Prostate gland (tissue), 2 donors: ENCODE data around the gene NINJ2. TPM values are rescaled to one million over a fixed set of nuclear protein-coding genes. Genes with fewer than 3 reads are reported as not detected.

Experiments used
- DNase-seq: peaks from one replicate; pipeline ENCODE4 v3.0.0-alpha.2; 2019; ENCODE audit warnings: low spot score
- H3K27ac ChIP-seq, 2 donors: fragments of 200-600 bp; sonication (generic); 2 replicates each; pipeline ENCODE4 v1.5.1; 2017 to 2019
- H3K27me3 ChIP-seq: fragments of 200-600 bp; sonication (generic); replicated peaks from 2 replicates; pipeline ENCODE4 v1.5.1; 2019; ENCODE audit not compliant: insufficient read depth
- H3K36me3 ChIP-seq, 2 donors: fragments of 200-600 bp; sonication (generic); 1 replicate in 1 of 2; 2 replicates in 1 of 2; pipeline versions ENCODE4 v1.5.1 to v1.8.1; 2017 to 2019
- H3K4me1 ChIP-seq: fragments of 200-600 bp; sonication (generic); replicated peaks from 2 replicates; pipeline ENCODE4 v1.5.1; 2019
- H3K4me3 ChIP-seq, 2 donors: fragments of 200-600 bp; sonication (generic); 2 replicates each; pipeline ENCODE4 v1.5.1; 2017 to 2019
- H3K9me3 ChIP-seq: fragments of 200-600 bp; sonication (generic); 2 replicates; pipeline ENCODE4 v1.5.1; 2017
- CTCF ChIP-seq, 4 experiments: fragments of 200-600 bp in 2 of 4; fragments of 450-650 bp in 2 of 4; sonication (generic) in 2 of 4; IDR thresholded peaks; 1 replicate in 3 of 4; 2 replicates in 1 of 4; pipeline ENCODE4 v1.5.1; 2016 to 2019; ENCODE audit warnings: antibody characterized with exemption in 4 of 4, mild to moderate bottlenecking in 2 of 4, moderate library complexity in 2 of 4
- POLR2A ChIP-seq: fragments of 450-650 bp; IDR thresholded peaks from one replicate; pipeline ENCODE4 v1.6.1; 2016; ENCODE audit warnings: antibody characterized with exemption, mild to moderate bottlenecking
- POLR2AphosphoS5 ChIP-seq: sonication (generic); formaldehyde crosslinking; IDR thresholded peaks from one replicate; pipeline ENCODE4 v1.6.1; 2017; ENCODE audit warnings: antibody characterized with exemption
- WGBS: methylation state at CpG from one replicate; pipeline ENCODE4 v1.1.5; 2018; 5-methylcytosine and 5-hydroxymethylcytosine counted together
- intact Hi-C: fragments of 100-400 bp; cut with DNase I; formaldehyde crosslinking; loops from one replicate; pipeline ENCODE4 v1.14.2; 2022
- total RNA-seq, 2 donors: library from RNA; depleted of rRNA; stranded (reverse); fragments of >200 nt; gene quantifications; one replicate each; pipeline ENCODE4 v1.1.0, GENCODE V29; 2016

NINJ2 gene
- total RNA-seq, 2 donors from 2014 or later = 1.1 to 17.3 TPM

GRCh38 chr12:585062-586061 is 77.9 kb downstream of the NINJ2 start:
- intact Hi-C loops = no loop called here
- no peaks in the 10 kb centered on the region for H3K36me3 ChIP-seq
- H3K4me1 ChIP-seq = no peaks in the 10 kb centered on the region
- no peak for DNase-seq
- 85% methylated on average over 30 of the region's 30 CpGs for WGBS
- TF ChIP-seq POLR2AphosphoS5 = no peak
- no peak for TF ChIP-seq CTCF (IDR thresholded peaks at IDR 0.05)
- TF ChIP-seq POLR2A = no peak
- H3K9me3 ChIP-seq = no peaks in the 10 kb centered on the region
- no peaks in the 10 kb centered on the region for H3K27me3 ChIP-seq
- no peak overlapping the region for H3K27ac ChIP-seq
- H3K4me3 ChIP-seq = no peak overlapping the region

DNA sequence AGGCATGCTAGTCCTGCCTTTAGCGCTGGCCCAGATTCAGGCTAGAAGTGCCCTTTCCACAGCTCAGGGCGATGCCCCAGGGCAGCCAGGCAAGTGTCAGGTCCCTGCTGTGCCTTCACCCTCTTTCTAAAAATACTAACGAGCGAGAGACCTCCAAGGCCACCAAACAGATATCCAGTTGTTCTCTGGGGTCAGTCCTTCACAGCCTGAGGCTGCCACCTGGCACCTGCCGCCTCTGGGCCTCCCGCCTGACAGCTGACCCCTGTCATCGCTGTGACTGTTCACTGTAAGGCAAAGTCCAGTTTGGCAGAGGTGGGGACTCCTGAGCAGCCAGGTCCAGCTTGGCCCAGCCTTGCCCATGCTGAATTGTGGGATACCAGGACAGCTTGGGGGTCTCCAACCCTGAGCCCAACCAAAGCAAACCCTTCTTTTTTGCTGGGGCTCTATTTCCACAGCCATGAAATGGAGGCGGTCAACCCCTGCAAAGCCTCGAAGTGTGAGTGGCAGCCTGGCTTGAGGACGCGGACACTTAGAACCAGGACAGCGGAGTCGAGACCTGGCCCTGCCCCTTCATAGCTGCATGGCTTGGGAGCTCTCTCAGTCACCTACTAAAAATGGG is 79.9 kb downstream of the NINJ2 start:
- no peaks in the 10 kb centered on the region for H3K4me1 ChIP-seq
- intact Hi-C loops = no loop called here

DNA sequence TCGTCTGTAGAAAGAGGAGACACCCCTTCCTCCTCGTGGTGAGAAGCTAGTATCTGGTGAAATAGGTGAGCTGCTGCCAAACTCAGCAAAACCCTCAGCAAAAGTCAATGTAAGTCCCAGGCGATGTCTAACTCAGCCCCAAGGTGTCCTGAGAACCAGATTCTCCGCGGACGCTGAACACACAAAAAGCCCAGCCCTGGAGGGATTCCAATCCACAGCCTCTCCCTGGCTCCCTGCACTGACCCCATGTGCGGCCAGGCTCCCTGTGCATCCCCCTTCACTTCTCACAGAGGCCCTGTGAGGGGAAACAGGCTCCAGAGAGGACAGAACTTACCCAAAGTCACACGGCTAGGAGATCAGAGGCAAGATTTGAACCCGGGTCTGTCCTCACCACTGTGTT is 81.5 kb downstream of the NINJ2 start:
- TF ChIP-seq CTCF (IDR thresholded peaks at IDR 0.05) = no peak
- TF ChIP-seq POLR2A = no peak
- TF ChIP-seq POLR2AphosphoS5 = no peak
- Histone ChIP-seq H3K27me3 (no peaks in the 10 kb centered on the region), H3K27ac (no peak overlapping the region), H3K9me3 (no peaks in the 10 kb centered on the region), H3K4me3 (no peak overlapping the region), H3K4me1 (no peaks in the 10 kb centered on the region), H3K36me3 (no peaks in the 10 kb centered on the region)
- no peak for DNase-seq
- intact Hi-C loops = no loop called here
- 86% methylated on average over 9 of the region's 9 CpGs for WGBS

More for the DNA sequence above, 79.9 kb downstream of the NINJ2 start:
- 76% methylated on average over 13 of the region's 13 CpGs for WGBS
- Histone ChIP-seq H3K36me3 (no peaks in the 10 kb centered on the region), H3K9me3 (no peaks in the 10 kb centered on the region), H3K4me3 (no peak overlapping the region), H3K27me3 (no peaks in the 10 kb centered on the region), H3K27ac (no peak overlapping the region)
- TF ChIP-seq CTCF (IDR thresholded peaks at IDR 0.05) (no peak), POLR2AphosphoS5 (no peak), POLR2A (no peak)
- DNase-seq = no peak

DNA sequence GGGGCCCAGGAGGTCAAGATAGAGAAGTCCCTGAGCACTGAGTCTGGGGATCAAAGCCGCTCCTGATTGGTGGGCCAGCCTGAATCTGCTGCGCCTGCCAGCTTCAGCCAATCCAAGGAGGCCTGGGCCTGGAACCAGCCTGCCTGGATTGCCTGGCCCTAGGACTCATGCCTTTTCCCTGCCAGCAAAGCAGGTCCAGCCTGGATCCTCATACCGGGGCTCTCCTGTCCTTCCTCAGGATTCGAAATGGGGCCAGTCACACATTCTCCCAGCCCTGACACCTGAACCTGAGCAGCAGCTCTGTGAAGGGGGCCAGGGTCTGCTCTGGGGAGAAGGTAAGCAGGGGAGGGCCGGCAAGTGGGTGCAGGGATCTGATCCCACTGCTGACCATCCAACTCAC is 81.9 kb downstream of the NINJ2 start:
- H3K4me1 ChIP-seq = no peaks in the 10 kb centered on the region
- no peaks in the 10 kb centered on the region for H3K36me3 ChIP-seq
- DNase-seq = no peak
- no peak overlapping the region for H3K4me3 ChIP-seq
- intact Hi-C loops = no loop called here
- H3K27ac ChIP-seq = no peak overlapping the region
- 88% methylated on average over 5 of the region's 5 CpGs for WGBS
- TF ChIP-seq CTCF (IDR thresholded peaks at IDR 0.05) (no peak), POLR2A (no peak)
- H3K9me3 ChIP-seq = no peaks in the 10 kb centered on the region
- no peaks in the 10 kb centered on the region for H3K27me3 ChIP-seq
